Activated CD4-positive, alpha-beta T cell treated with anti-CD3 and anti-CD28 coated beads, Interleukin-2, Interleukin-6, amounts not matched to agents 100 ng/mL and 50 ng/mL, durations not matched to agents 16 hours and 8 hours (primary cell): Measurements from ENCODE around the gene ZDHHC18.

Experiments
- DNase-seq: peaks from one replicate; pipeline ENCODE4 v3.0.0-alpha.2; 2020

The ZDHHC18 gene

GRCh38 chr1:26900815-26901511 is 74.5 kb downstream of the ZDHHC18 start:
- no peak for DNase-seq
